GM23338 (cell line): ENCODE results near the gene GGNBP2. TPM values are rescaled to one million over a fixed set of nuclear protein-coding genes. Genes with fewer than 3 reads are reported as not detected.

ENCODE experiments used
- ATAC-seq: fragments of 200-7000 bp; cut with Tn5 transposase; 3 replicates; pipeline ENCODE4 v1.9.1; 2020
- DNase-seq: peaks from one replicate; pipeline ENCODE4 v3.0.0-alpha.2; 2015; ENCODE audit warnings: low spot score
- H2AFZ ChIP-seq: fragments of 200-600 bp; sonication (generic); 2 replicates; pipeline ENCODE4 v1.8.0; 2016; ENCODE audit warnings: antibody characterized with exemption, mild to moderate bottlenecking, moderate library complexity
- H3F3A ChIP-seq: fragments of 200-600 bp; sonication (generic); replicated peaks from 2 replicates; pipeline ENCODE4 v1.8.0; 2017; ENCODE audit warnings: antibody characterized with exemption, mixed run types, low read depth
- H3K27ac ChIP-seq: fragments of 200-600 bp; sonication (generic); 2 replicates; pipeline ENCODE4 v1.6.1; 2016; ENCODE audit warnings: low read depth
- H3K27me3 ChIP-seq: fragments of 200-600 bp; sonication (generic); 2 replicates; pipeline ENCODE4 v1.8.0; 2016; ENCODE audit warnings: mild to moderate bottlenecking, mixed run types, moderate library complexity; ENCODE audit not compliant: insufficient read depth
- H3K36me3 ChIP-seq: fragments of 200-600 bp; sonication (generic); 2 replicates; pipeline ENCODE4 v1.8.0; 2016; ENCODE audit warnings: mild to moderate bottlenecking; ENCODE audit not compliant: insufficient read depth
- H3K4me1 ChIP-seq: fragments of 200-600 bp; sonication (generic); 2 replicates; pipeline ENCODE4 v1.8.0; 2016; ENCODE audit warnings: mild to moderate bottlenecking, moderate library complexity; ENCODE audit not compliant: insufficient read depth
- H3K4me2 ChIP-seq: fragments of 200-600 bp; sonication (generic); 2 replicates; pipeline ENCODE4 v1.7.1; 2017; ENCODE audit warnings: mixed run types
- H3K4me3 ChIP-seq: fragments of 200-600 bp; sonication (generic); 2 replicates; pipeline ENCODE4 v1.6.1; 2016; ENCODE audit warnings: mixed run types
- H3K79me2 ChIP-seq: fragments of 200-600 bp; sonication (generic); replicated peaks from 2 replicates; pipeline ENCODE4 v1.8.0; 2017; ENCODE audit warnings: mild to moderate bottlenecking; ENCODE audit not compliant: insufficient read depth
- H3K9me2 ChIP-seq: fragments of 200-600 bp; sonication (generic); 2 replicates; pipeline ENCODE4 v1.8.0; 2017; ENCODE audit not compliant: insufficient read depth
- H4K20me1 ChIP-seq: fragments of 200-600 bp; sonication (generic); replicated peaks from 2 replicates; pipeline ENCODE4 v1.8.0; 2017; ENCODE audit warnings: mild to moderate bottlenecking; ENCODE audit not compliant: insufficient read depth
- H3K27ac Mint-ChIP-seq: 2 replicates; pipeline ENCODE4 v1.8.0; 2020; ENCODE audit warnings: inconsistent platforms, mild to moderate bottlenecking, moderate library complexity, mixed read lengths
- H3K27me3 Mint-ChIP-seq: 3 replicates; pipeline ENCODE4 v1.8.0; 2022; ENCODE audit warnings: low read depth, mild to moderate bottlenecking, moderate library complexity, mixed read lengths, inconsistent platforms; ENCODE audit not compliant: insufficient read depth, poor library complexity
- H3K36me3 Mint-ChIP-seq: 3 replicates; pipeline ENCODE4 v1.8.0; 2021; ENCODE audit warnings: low read depth, mild to moderate bottlenecking, inconsistent platforms, moderate library complexity, mixed read lengths
- H3K4me1 Mint-ChIP-seq: 3 replicates; pipeline ENCODE4 v1.8.0; 2020; ENCODE audit warnings: mild to moderate bottlenecking, inconsistent platforms, mixed read lengths
- H3K4me3 Mint-ChIP-seq: 3 replicates; pipeline ENCODE4 v1.8.0; 2021; ENCODE audit warnings: moderate library complexity, mild to moderate bottlenecking, inconsistent platforms, mixed read lengths
- H3K9me3 Mint-ChIP-seq: 3 replicates; pipeline ENCODE4 v1.8.0; 2020; ENCODE audit warnings: moderate library complexity, mild to moderate bottlenecking, inconsistent platforms, mixed read lengths
- CREB1 ChIP-seq: fragments of 250-450 bp; sonication (Bioruptor Pico); IDR thresholded peaks from 2 replicates; pipeline ENCODE4 v1.5.0; 2020; ENCODE audit warnings: low read depth, mild to moderate bottlenecking, moderate library complexity
- CTCF ChIP-seq, 2 experiments: fragments of 200-600 bp in 1 of 2; sonication (generic) in 1 of 2; conservative IDR thresholded peaks; 2 replicates each; pipeline versions ENCODE4 v1.5.1 to v1.6.1; 2016 to 2017; ENCODE audit warnings: antibody characterized with exemption in 2 of 2, low read depth in 2 of 2, mild to moderate bottlenecking in 2 of 2, moderate library complexity in 1 of 2
- EZH2 ChIP-seq: fragments of 200-600 bp; sonication (generic); IDR thresholded peaks from one replicate; pipeline ENCODE4 v1.8.0; 2017; ENCODE audit warnings: antibody characterized with exemption, mild to moderate bottlenecking, low read depth; ENCODE audit not compliant: unreplicated experiment
- EZH2phosphoT487 ChIP-seq: fragments of 200-600 bp; sonication (generic); IDR thresholded peaks from one replicate; pipeline ENCODE4 v1.8.1; 2018; ENCODE audit warnings: antibody characterized with exemption; ENCODE audit not compliant: unreplicated experiment
- JUNB ChIP-seq: IDR thresholded peaks from one replicate; pipeline ENCODE4 v1.6.1; 2016; ENCODE audit warnings: antibody characterized with exemption; ENCODE audit not compliant: unreplicated experiment
- NANOG ChIP-seq: IDR thresholded peaks from 2 replicates; pipeline ENCODE4 v1.6.1; 2016; ENCODE audit warnings: antibody characterized with exemption, borderline replicate concordance
- POLR2AphosphoS5 ChIP-seq: IDR thresholded peaks from 2 replicates; pipeline ENCODE4 v1.6.1; 2016; ENCODE audit warnings: antibody characterized with exemption, low read depth
- REST ChIP-seq: IDR thresholded peaks from one replicate; pipeline ENCODE4 v1.6.1; 2018; ENCODE audit warnings: antibody characterized with exemption; ENCODE audit not compliant: unreplicated experiment
- STAT1 ChIP-seq: IDR thresholded peaks from one replicate; pipeline ENCODE4 v1.6.1; 2016; ENCODE audit warnings: antibody characterized with exemption; ENCODE audit not compliant: unreplicated experiment
- ZNF114 ChIP-seq: fragments of 250-450 bp; sonication (Bioruptor Pico); IDR thresholded peaks from 2 replicates; pipeline ENCODE4 v1.5.0; 2020; ENCODE audit warnings: mild to moderate bottlenecking, moderate library complexity
- ZNF331 ChIP-seq: fragments of 250-450 bp; sonication (Bioruptor Pico); IDR thresholded peaks from 2 replicates; pipeline ENCODE4 v1.5.0; 2020; ENCODE audit warnings: low read depth, mild to moderate bottlenecking, moderate library complexity
- polyA plus RNA-seq: library from polyadenylated mRNA; unstranded; fragments of >200 nt; fragmentation: Nextera tagmentation; extraction: Ambion mirVana; gene quantifications from 2 replicates; pipeline ENCODE4 v1.2.1, GENCODE V29; 2016
- total RNA-seq: library from RNA; depleted of rRNA; stranded (reverse); fragments of >200 nt; shearing (Covaris generic); gene quantifications from 2 replicates; pipeline ENCODE4 v1.2.3, GENCODE V29; 2014
- TF ChIP-seq, protein P1 (sequence below): fragments of 250-450 bp; sonication (Bioruptor Pico); IDR thresholded peaks from 2 replicates; pipeline ENCODE4 v1.5.0; 2020; ENCODE audit warnings: mild to moderate bottlenecking, moderate library complexity
- TF ChIP-seq, protein P2 (sequence below): IDR thresholded peaks from 2 replicates; pipeline ENCODE4 v1.6.1; 2016; ENCODE audit warnings: antibody characterized with exemption

GGNBP2 gene
- total and polyA plus RNA-seq, 2 experiments from 2014 or later, result 40.7 to 41.2 TPM

DNA sequence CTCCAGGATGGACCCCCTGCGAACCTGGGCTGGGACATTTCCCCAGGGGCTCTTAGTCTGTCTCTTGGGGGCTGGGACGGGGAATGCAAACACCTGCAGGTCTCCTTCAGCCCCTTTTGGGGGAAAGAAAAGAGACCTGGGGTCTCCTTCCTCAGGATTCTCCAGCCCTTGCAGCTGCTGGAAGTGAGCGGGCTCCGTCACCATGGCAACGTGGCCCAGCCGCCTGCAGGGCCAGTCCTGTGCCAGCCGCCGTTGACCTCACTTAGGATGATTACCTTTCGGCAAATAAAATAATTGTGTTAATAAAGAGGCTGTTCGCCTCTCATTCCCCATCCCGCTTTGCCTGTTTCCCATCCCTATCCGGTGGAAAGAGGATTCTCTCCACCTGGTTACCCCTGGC, 82.4 kb downstream of the GGNBP2 start:
- Mint-ChIP-seq H3K36me3 (no peaks in the 10 kb centered on the region), H3K4me1 (peaks cover 12% of the 10 kb centered on the region), H3K9me3 (no peaks in the 10 kb centered on the region), H3K4me3 (no peak overlapping the region), H3K27ac (no peak overlapping the region), H3K27me3 (peaks cover 17% of the 10 kb centered on the region)
- H2AFZ ChIP-seq, result no peak overlapping the region
- H3K4me1 ChIP-seq, result 0 out of 2 replicates have a peak, but pooled peaks cover 3% of the 10 kb centered on the region
- H3K79me2 ChIP-seq, result no peaks in the 10 kb centered on the region
- ATAC-seq (peak; percentile 17; the same call in 1 of the 3 replicates), DNase-seq (peak; percentile 56)
- no peak overlapping the region for H3K4me2 ChIP-seq
- no peak overlapping the region for H3K4me3 ChIP-seq
- H3K9me2 ChIP-seq, result no peaks in the 10 kb centered on the region
- no peak for TF ChIP-seq NANOG
- no peak for TF ChIP-seq EZH2phosphoT487
- TF ChIP-seq, protein P1, sequence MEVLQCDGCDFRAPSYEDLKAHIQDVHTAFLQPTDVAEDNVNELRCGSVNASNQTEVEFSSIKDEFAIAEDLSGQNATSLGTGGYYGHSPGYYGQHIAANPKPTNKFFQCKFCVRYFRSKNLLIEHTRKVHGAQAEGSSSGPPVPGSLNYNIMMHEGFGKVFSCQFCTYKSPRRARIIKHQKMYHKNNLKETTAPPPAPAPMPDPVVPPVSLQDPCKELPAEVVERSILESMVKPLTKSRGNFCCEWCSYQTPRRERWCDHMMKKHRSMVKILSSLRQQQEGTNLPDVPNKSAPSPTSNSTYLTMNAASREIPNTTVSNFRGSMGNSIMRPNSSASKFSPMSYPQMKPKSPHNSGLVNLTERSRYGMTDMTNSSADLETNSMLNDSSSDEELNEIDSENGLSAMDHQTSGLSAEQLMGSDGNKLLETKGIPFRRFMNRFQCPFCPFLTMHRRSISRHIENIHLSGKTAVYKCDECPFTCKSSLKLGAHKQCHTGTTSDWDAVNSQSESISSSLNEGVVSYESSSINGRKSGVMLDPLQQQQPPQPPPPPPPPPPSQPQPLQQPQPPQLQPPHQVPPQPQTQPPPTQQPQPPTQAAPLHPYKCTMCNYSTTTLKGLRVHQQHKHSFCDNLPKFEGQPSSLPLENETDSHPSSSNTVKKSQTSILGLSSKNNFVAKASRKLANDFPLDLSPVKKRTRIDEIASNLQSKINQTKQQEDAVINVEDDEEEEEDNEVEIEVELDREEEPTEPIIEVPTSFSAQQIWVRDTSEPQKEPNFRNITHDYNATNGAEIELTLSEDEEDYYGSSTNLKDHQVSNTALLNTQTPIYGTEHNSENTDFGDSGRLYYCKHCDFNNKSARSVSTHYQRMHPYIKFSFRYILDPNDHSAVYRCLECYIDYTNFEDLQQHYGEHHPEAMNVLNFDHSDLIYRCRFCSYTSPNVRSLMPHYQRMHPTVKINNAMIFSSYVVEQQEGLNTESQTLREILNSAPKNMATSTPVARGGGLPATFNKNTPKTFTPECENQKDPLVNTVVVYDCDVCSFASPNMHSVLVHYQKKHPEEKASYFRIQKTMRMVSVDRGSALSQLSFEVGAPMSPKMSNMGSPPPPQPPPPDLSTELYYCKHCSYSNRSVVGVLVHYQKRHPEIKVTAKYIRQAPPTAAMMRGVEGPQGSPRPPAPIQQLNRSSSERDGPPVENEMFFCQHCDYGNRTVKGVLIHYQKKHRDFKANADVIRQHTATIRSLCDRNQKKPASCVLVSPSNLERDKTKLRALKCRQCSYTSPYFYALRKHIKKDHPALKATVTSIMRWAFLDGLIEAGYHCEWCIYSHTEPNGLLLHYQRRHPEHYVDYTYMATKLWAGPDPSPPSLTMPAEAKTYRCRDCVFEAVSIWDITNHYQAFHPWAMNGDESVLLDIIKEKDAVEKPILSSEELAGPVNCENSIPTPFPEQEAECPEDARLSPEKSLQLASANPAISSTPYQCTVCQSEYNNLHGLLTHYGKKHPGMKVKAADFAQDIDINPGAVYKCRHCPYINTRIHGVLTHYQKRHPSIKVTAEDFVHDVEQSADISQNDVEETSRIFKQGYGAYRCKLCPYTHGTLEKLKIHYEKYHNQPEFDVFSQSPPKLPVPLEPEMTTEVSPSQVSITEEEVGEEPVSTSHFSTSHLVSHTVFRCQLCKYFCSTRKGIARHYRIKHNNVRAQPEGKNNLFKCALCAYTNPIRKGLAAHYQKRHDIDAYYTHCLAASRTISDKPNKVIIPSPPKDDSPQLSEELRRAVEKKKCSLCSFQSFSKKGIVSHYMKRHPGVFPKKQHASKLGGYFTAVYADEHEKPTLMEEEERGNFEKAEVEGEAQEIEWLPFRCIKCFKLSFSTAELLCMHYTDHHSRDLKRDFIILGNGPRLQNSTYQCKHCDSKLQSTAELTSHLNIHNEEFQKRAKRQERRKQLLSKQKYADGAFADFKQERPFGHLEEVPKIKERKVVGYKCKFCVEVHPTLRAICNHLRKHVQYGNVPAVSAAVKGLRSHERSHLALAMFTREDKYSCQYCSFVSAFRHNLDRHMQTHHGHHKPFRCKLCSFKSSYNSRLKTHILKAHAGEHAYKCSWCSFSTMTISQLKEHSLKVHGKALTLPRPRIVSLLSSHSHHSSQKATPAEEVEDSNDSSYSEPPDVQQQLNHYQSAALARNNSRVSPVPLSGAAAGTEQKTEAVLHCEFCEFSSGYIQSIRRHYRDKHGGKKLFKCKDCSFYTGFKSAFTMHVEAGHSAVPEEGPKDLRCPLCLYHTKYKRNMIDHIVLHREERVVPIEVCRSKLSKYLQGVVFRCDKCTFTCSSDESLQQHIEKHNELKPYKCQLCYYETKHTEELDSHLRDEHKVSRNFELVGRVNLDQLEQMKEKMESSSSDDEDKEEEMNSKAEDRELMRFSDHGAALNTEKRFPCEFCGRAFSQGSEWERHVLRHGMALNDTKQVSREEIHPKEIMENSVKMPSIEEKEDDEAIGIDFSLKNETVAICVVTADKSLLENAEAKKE, result no peak
- TF ChIP-seq ZNF331 (CRISPR knock-in tag), result no peak
- no peak for TF ChIP-seq REST
- no peak for TF ChIP-seq CTCF (conservative IDR thresholded peaks at IDR 0.05; ENCODE audit: low read depth in 2 of 2)
- TF ChIP-seq CREB1 (CRISPR knock-in tag), result no peak
- no peak for TF ChIP-seq EZH2
- TF ChIP-seq JUNB, result no peak
- no peak for TF ChIP-seq STAT1
- TF ChIP-seq, protein P2, sequence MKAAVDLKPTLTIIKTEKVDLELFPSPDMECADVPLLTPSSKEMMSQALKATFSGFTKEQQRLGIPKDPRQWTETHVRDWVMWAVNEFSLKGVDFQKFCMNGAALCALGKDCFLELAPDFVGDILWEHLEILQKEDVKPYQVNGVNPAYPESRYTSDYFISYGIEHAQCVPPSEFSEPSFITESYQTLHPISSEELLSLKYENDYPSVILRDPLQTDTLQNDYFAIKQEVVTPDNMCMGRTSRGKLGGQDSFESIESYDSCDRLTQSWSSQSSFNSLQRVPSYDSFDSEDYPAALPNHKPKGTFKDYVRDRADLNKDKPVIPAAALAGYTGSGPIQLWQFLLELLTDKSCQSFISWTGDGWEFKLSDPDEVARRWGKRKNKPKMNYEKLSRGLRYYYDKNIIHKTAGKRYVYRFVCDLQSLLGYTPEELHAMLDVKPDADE, result no peak
- no peak for TF ChIP-seq POLR2AphosphoS5
- no peak for TF ChIP-seq ZNF114
- no peaks in the 10 kb centered on the region for H3K36me3 ChIP-seq
- no peaks in the 10 kb centered on the region for H3K27me3 ChIP-seq
- no peaks in the 10 kb centered on the region; the same call in 1 of the 2 replicates for H4K20me1 ChIP-seq
- peaks cover 2% of the 10 kb centered on the region; the same call in 1 of the 2 replicates for H3F3A ChIP-seq
- no peak overlapping the region for H3K27ac ChIP-seq
